Kasumi-1 (cell line): ENCODE measurements around the gene UGT2B15.
"Not testable (repeated sequence)": the region's sequence is repeated elsewhere in the genome, so short reads cannot be mapped to it uniquely, and the experiment has no call there.

Experiments
- DNase-seq, 2 experiments: peaks; one replicate each; lab custom pipeline; 2025; lab: John Stamatoyannopoulos, UW

UGT2B15 gene

DNA sequence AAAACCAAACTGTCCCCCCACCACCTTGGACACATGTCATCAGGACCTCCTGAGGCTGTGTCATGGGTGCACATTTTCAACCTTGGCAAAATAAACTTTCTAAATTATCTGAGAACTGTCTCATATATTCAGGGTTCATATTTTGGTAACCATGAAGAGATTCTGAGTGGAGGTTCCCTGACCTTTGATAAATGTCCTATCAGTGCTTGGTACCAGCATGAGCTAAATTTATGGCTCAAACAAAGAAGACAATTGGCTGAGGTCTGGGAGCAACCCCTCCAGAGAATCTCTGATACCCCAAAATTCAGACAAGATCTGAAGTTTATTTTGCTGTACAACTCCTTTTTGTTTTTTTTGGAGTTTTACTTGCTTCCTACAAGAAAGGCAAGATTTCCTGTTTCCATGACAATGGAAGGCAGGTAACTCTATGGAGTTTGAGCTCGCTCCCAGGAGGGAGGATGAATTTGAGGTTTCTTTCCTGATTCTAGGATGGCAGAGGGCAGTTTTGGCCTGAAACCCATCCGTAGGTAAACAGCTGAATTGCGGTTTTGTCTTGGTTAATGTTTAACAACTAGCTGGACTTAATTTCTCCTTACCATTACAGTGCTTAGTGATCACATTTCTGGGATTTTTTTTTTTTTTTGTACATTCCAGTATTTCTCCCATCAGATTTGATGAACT lies 14.5 kb downstream of the UGT2B15 start:
- DNase-seq = no peak

DNA sequence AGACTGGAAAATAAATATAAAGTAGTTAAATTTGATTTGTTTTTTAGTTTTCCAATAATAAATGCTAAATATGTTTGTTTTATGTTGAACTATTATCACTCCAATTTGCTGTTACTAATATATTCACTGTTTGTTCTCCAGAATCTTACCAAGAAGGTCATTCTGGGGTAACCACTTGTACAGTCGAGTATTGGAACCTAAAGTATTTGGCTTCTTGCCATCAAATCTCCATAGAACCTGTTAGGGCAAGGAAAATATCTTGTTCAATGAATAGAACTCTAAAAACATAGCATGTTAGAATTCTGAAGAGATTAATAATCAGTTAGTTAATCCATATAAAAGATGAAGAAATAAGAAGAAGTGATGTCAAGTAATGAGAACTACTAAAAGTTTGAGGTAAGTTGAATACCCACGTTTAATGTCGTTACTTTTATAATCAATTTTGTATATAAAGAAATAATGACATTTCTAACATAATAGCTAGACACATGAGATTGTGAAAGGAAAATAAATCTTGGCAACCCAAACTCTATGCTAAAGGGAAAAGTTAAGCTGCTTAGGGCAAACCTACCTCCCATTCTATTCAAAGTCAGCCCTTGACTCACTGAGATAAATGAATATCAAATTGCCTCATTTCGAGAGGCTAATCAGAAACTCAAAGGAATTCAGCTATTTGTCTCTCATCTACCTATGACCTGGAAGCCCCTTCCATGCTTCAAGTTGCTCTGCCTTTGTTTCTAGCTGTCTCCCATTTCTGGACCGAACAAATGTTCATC lies 15.3 kb downstream of the UGT2B15 start:
- DNase-seq = no peak

DNA sequence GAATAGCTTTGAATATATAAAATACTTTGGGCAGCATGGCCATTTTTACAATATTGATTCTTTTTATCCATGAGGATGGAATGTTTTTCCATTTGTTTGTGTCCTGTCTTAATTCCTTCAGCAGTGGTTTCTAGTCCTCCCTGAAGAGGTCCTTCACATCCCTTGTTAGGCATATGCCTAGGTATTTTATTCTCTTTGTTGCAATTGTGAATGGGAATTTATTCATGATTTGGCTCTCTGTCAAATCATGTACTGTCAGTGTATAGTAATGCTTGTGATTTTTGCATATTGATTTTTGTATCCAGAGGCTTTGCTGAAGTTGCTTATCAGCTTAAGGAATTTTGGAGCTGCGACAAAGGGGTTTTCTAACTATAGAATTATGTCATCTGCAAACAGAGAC lies 18.5 kb downstream of the UGT2B15 start:
- no peak for DNase-seq

DNA sequence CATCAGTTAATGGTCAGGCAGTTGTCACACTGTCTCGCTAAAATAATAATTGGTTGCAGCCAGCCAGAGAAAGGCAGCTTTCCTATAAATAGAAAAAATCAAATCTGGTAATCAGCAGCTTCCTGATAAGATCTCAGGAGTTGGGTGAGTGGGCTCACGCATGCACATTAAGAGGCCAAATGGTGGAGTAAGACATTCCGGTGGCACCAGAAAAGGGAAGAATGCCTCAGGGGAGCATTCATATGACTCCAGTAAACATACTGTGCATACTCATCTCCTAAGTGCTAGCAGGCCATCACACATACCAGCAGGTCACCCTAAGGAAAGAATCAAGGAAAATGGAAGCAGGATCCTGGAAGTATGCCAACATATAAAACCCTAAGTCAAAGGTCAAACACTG lies 40.1 kb downstream of the UGT2B15 start:
- DNase-seq = no peak

DNA sequence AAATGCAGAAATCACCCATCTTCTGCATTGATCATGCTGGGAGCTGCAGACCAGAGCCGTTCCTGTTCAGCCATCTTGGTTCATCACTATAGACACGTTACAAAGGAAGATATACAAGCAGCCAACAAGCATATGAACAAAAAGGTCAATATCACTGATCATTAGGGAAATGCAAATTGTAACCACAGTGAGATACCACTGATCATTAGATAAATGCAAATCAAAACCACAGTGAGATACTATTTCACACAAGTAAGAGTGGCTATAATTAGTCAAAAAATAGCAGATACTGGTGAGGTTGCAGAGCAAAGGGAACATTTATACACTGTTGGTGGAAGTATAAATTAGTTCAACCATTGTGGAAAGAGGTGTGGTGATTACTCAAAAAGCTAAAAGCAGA lies 47.7 kb downstream of the UGT2B15 start:
- not testable (repeated sequence) for DNase-seq

DNA sequence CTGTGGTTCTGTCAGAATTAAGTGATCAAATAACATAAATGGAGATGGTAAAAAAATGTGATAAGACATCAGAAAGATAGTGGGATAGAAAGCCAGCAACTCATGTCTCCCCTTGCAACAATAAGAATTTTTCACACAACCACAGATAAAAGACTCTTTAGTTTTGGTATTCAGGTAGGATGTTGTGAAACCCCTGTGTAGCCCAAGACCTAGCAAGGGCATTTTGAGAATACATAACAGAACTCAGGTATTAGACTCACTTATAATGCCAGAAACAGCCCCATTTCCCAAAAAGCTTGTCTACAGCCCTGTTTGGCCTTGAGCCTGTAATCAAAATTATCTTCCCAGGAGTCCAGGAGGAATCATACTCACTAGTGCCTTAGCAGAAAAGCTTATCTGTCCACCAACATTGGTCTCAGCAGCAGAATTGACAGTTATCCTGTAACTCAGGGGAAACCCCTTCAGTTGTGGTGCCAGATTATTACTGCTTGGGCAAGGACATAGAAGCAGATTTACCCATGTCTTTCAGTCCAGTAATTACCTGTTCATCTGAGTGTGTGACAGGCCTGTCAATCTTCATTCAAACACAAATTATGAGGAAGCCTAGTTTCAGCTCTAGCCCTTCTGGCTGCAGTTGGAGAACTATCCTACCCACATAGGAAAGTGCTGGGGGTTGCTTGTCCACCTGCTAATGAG lies 53.3 kb downstream of the UGT2B15 start:
- DNase-seq = no peak

DNA sequence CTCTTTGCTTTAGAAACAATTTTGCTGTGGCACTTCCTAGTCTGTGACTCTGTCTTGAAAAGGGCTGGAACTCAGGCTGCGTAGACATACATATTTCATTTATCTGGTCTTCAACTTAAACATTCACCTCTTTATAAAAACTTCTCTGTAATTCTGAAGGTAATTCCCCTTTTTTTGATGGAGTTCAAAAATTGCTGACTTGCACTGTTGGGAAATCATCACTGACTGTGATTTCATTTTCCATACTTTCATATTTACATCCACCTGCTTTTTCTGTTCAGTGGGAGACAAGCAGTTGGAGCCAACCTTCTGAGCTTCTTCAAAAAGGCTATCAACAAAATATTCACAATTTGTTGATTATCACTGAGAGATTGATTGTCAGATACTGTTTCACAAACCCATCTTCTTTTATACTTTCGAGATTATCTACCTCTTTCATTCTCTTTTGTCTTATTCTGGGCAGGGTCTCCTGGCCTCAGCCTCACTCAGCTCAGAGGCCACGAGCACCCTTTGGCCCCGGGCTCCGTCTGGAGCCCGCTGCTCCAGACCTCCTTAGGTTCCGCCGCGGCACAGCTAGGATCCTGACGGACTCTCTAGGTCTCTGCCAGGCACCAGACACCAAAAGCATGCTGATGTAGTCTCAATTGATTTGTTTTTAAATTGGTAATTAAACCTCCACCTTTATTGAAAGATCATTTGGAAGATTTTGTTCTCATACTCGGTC lies 54.6 kb downstream of the UGT2B15 start:
- DNase-seq = no peak

DNA sequence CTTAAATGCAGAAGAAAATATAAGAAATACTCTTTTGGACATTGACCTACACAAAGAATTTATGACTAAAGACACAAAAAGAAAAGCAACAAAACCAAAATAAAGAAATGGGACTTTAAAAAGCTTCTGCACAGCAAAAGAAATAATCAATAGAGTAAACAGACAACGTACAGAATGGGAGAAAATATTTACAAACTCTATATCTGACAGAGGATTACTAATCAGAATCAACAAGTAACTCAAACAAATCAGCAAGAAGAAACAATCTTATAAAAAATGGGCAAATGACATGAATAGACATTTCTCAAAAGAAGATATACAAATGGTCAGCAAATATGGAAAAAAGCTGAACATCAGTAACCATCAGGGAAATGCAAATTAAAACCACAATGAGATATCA lies 56.7 kb downstream of the UGT2B15 start:
- no peak for DNase-seq

DNA sequence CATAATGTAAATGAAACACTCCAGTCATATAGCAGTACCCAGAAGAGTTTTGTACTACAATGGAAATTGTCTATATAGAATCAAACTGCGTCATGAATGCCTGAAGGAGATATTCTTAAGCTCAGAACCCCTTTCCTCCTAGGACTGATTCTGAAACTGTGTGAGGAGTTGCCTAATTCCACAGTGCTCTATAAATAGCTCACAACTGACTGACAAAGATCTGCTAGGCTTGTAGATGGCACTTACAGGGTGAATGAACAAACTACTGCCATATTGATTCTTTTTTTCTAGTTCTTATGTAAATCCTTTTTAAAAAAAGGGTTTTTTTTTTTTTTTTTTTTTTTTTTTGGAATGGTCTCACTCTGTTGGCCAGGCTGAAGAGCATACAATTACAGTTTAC lies 64.2 kb downstream of the UGT2B15 start:
- DNase-seq = no peak

DNA sequence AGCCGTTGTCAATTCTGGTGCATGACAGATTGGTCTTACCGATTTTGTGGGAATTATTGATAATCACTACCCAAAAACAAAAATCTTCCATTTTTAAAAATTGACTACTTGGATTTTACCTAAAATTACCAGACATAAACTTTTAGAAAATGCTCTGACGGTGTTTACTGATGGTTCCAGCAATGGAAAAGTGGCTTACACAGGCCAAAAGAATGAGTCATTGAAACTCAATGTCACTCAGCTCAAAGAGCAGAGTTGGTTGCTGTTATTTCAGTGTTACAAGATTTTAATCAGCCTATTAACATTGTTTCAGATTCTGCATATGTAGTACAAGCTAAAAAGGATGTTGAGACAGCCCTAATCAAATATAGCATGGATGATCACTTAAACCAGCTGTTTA lies 71.3 kb downstream of the UGT2B15 start:
- DNase-seq = no peak

DNA sequence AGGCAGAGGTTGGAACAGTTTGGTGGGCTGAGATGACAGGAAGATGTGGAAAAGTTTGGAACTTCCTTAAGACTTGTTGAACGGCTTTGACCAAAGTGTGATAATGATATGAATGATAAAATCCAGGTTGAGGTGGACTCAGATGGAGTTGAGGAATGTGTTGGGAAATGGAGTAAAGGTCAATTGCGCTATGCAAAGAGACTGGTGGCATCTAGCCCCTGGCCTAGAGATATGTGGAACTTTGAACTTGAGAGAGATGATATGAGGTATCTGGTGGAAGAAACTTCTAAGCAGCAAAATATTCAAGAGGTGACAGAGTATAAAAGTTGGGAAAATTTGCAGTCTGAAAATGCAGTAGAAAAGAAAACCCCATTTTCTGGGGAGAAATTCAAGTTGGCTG lies 73.0 kb downstream of the UGT2B15 start:
- no peak for DNase-seq
